Measurements from ENCODE around the gene C2orf68.

The C2orf68 gene

GRCh38 chr2:85590950-85591349 lies 20.9 kb downstream of the C2orf68 start:
- Histone ChIP-seq H3K27me3 (ENCODE audit: insufficient read depth, low read length) (no peaks in the 10 kb centered on the region), H3K4me1 (ENCODE audit: control insufficient read depth, insufficient read depth, low read length, unreplicated experiment) (peaks cover 45% of the 10 kb centered on the region), H2AFZ (ENCODE audit: low read length, unreplicated experiment) (no peak overlapping the region), H3K4me3 (ENCODE audit: low read depth, low read length) (no peak overlapping the region; the same call in 1 of the 2 replicates), H3K27ac (ENCODE audit: low read depth, low read length) (peak overlapping the region; percentile 86), H3K36me3 (ENCODE audit: insufficient read depth, low read length) (no peaks in the 10 kb centered on the region), H3K79me2 (ENCODE audit: control insufficient read depth, insufficient read depth, low read length, unreplicated experiment) (peaks cover 20% of the 10 kb centered on the region)

DNA sequence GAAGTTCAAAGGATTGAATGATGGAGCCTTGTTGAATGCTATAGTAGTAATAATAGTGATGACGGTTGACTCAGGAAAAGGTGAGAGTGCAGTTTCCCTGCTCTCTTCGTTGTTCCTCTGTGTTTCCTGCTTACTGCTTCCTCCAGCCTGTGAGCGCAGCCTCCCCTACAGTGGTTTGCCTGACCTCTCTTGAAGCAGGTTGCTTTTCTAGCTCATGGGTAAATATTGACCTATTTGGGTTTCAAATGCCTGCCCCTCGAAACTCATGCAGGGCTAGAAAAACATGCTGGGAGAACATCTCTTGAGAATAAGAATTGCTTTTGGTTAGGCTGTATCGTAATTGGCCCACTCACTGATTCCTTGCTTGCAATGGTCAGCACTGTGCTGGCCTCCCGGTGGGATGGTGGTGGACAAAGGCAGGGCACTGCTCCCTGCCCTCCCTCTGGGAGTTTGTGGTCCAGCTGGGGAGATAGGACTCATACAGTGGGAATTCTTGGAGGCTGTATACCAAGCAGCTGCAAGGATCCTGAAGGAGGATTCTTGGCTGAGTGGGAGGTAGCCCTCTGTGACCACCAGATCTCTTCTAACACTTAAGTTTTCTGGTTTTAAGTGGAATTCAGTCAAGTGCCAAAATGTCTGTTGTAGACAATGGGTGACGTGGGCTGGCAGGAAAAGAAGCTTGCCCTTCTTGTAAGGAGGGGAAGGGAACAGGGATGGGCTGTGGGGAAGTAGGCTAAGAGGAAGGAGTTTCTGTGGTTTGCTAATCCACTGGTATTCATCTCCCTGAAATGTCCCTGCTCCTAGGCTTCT lies 21.7 kb downstream of the C2orf68 start:
- H3K27ac ChIP-seq (ENCODE audit: low read depth, low read length) = peak overlapping the region; percentile 86
- no peak overlapping the region for H3K4me3 ChIP-seq (ENCODE audit: low read depth, low read length)

GRCh38 chr2:85589181-85589580 lies 22.7 kb downstream of the C2orf68 start:
- peaks cover 9% of the 10 kb centered on the region for H3K79me2 ChIP-seq (ENCODE audit: control insufficient read depth, insufficient read depth, low read length, unreplicated experiment)
- no peak overlapping the region for H2AFZ ChIP-seq (ENCODE audit: low read length, unreplicated experiment)
- H3K27me3 ChIP-seq (ENCODE audit: insufficient read depth, low read length) = no peaks in the 10 kb centered on the region
- H3K27ac ChIP-seq (ENCODE audit: low read depth, low read length) = peak overlapping the region; percentile 86
- H3K4me1 ChIP-seq (ENCODE audit: control insufficient read depth, insufficient read depth, low read length, unreplicated experiment) = peaks cover 51% of the 10 kb centered on the region
- no peaks in the 10 kb centered on the region for H3K36me3 ChIP-seq (ENCODE audit: insufficient read depth, low read length)
- H3K4me3 ChIP-seq (ENCODE audit: low read depth, low read length) = no peak overlapping the region

More for the DNA sequence above, 21.7 kb downstream of the C2orf68 start:
- Histone ChIP-seq H3K36me3 (ENCODE audit: insufficient read depth, low read length) (no peaks in the 10 kb centered on the region), H2AFZ (ENCODE audit: low read length, unreplicated experiment) (no peak overlapping the region), H3K27me3 (ENCODE audit: insufficient read depth, low read length) (no peaks in the 10 kb centered on the region), H3K4me1 (ENCODE audit: control insufficient read depth, insufficient read depth, low read length, unreplicated experiment) (peaks cover 53% of the 10 kb centered on the region), H3K79me2 (ENCODE audit: control insufficient read depth, insufficient read depth, low read length, unreplicated experiment) (peaks cover 16% of the 10 kb centered on the region)

DNA sequence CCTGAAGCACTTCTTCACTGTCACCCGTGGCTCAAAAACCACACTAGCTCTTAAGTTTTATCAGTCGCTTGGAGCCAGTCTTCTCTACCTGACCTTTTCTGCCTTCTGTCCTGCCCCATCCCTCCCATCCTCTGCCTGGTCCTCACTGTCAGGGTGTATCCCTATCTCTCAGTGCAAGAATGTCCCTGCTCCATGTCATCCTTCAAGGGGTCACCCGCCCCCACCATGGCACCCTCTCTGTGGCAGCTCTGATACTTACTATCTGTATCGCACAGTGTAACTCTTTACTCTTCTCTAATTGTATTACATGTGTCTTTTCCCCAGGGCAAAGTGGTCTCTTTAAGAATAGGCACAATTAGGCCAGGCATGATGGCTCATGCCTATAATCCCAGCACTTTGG lies 23.2 kb downstream of the C2orf68 start:
- no peaks in the 10 kb centered on the region for H3K36me3 ChIP-seq (ENCODE audit: insufficient read depth, low read length)
- no peak overlapping the region for H2AFZ ChIP-seq (ENCODE audit: low read length, unreplicated experiment)
- peaks cover 12% of the 10 kb centered on the region for H3K79me2 ChIP-seq (ENCODE audit: control insufficient read depth, insufficient read depth, low read length, unreplicated experiment)
- peaks cover 53% of the 10 kb centered on the region for H3K4me1 ChIP-seq (ENCODE audit: control insufficient read depth, insufficient read depth, low read length, unreplicated experiment)
- H3K4me3 ChIP-seq (ENCODE audit: low read depth, low read length) = no peak overlapping the region
- no peak overlapping the region for H3K27ac ChIP-seq (ENCODE audit: low read depth, low read length)
- no peaks in the 10 kb centered on the region for H3K27me3 ChIP-seq (ENCODE audit: insufficient read depth, low read length)

GRCh38 chr2:85588236-85588635 lies 23.6 kb downstream of the C2orf68 start:
- no peak overlapping the region for H3K27ac ChIP-seq (ENCODE audit: low read depth, low read length)

DNA sequence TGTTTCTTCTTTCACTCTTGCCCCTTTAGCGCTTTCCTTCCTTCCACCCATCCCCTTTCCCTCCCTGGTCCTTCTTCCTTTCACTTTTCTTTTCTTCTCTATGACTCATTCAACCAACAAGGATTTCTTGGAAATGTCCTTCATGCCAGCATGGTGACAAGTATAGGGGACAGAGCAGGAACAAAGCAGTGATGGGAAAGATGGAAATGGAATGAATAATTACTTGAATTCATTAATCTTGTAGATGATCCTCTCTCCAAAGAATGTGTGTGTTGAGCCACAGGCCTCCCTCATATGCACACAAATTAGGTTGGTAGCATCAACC lies 26.1 kb downstream of the C2orf68 start:
- Histone ChIP-seq H3K79me2 (ENCODE audit: control insufficient read depth, insufficient read depth, low read length, unreplicated experiment) (peaks cover 8% of the 10 kb centered on the region), H2AFZ (ENCODE audit: low read length, unreplicated experiment) (no peak overlapping the region), H3K27ac (ENCODE audit: low read depth, low read length) (peak overlapping the region; percentile 64), H3K27me3 (ENCODE audit: insufficient read depth, low read length) (no peaks in the 10 kb centered on the region), H3K4me3 (ENCODE audit: low read depth, low read length) (peak overlapping the region; percentile 94), H3K36me3 (ENCODE audit: insufficient read depth, low read length) (no peaks in the 10 kb centered on the region), H3K4me1 (ENCODE audit: control insufficient read depth, insufficient read depth, low read length, unreplicated experiment) (peaks cover 47% of the 10 kb centered on the region)

More at GRCh38 chr2:85588236-85588635, 23.6 kb downstream of the C2orf68 start:
- Histone ChIP-seq H3K27me3 (ENCODE audit: insufficient read depth, low read length) (no peaks in the 10 kb centered on the region), H3K79me2 (ENCODE audit: control insufficient read depth, insufficient read depth, low read length, unreplicated experiment) (peaks cover 12% of the 10 kb centered on the region), H2AFZ (ENCODE audit: low read length, unreplicated experiment) (no peak overlapping the region), H3K4me1 (ENCODE audit: control insufficient read depth, insufficient read depth, low read length, unreplicated experiment) (peaks cover 55% of the 10 kb centered on the region), H3K4me3 (ENCODE audit: low read depth, low read length) (no peak overlapping the region), H3K36me3 (ENCODE audit: insufficient read depth, low read length) (no peaks in the 10 kb centered on the region)

DNA sequence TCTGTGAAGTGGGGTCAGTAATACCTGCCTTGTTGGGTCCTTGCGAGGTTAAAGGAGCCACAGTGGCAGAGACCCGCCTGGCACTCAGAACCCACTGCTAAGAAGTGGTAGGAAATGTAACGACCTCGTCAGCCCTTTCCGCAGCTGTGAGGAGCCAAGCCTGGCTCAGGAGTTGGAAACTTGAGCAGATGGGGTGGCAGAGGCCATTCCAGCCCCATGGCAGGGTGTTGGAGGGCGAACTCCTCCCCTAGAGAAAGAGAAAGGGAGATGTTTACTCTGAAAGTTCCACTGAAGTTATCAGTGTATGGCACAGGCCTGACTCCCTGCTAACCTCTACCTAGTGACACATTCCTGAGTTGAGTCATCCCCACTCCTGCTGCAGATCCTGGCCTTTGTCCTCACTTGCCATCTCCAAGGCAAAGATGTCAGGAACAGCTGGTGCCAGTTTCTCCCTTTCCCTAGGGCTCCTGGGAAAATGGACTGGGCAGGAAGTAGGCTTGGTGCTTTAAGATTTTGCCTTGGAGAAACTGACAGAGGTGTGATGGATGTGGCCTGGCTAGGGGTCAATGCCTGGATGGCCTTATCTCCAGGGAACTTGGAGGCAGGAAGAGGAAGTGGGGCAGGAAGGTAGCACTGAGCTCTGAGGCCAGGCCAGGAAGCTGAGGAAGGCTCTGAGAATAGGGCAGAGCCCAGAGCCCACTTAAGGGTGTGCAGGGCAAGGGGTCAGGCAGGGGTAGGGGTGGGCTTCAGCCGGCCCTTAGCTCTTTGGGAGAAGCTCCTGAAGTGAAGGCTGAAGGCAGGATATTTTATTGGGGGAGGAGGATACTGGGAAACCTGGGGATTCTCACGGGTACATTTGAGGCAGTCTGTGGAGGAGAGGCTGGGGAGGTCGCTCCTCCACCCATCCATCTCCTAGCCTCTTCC lies 26.7 kb downstream of the C2orf68 start:
- Histone ChIP-seq H3K4me3 (ENCODE audit: low read depth, low read length) (peak overlapping the region; percentile 94), H3K27me3 (ENCODE audit: insufficient read depth, low read length) (no peaks in the 10 kb centered on the region), H3K27ac (ENCODE audit: low read depth, low read length) (peak overlapping the region; percentile 64), H2AFZ (ENCODE audit: low read length, unreplicated experiment) (peak overlapping the region; percentile 84), H3K79me2 (ENCODE audit: control insufficient read depth, insufficient read depth, low read length, unreplicated experiment) (peaks cover 8% of the 10 kb centered on the region), H3K36me3 (ENCODE audit: insufficient read depth, low read length) (no peaks in the 10 kb centered on the region), H3K4me1 (ENCODE audit: control insufficient read depth, insufficient read depth, low read length, unreplicated experiment) (peaks cover 40% of the 10 kb centered on the region)

GRCh38 chr2:85584354-85584856 lies 27.5 kb downstream of the C2orf68 start, which contains the start of gene VAMP5:
Gene VAMP5, plus strand, starts transcription at chr2:85584431. Its CDS starts 60 bp downstream, at chr2:85584491.
- Histone ChIP-seq H2AFZ (ENCODE audit: low read length, unreplicated experiment) (peak within 1 kb of the TSS; percentile 84), H3K27ac (ENCODE audit: low read depth, low read length) (peak within 1 kb of the TSS; percentile 64), H3K27me3 (ENCODE audit: insufficient read depth, low read length) (no peaks in the 10 kb centered on the region), H3K36me3 (ENCODE audit: insufficient read depth, low read length) (no peaks in the 10 kb centered on the region), H3K4me1 (ENCODE audit: control insufficient read depth, insufficient read depth, low read length, unreplicated experiment) (peaks cover 33% of the 10 kb centered on the region), H3K79me2 (ENCODE audit: control insufficient read depth, insufficient read depth, low read length, unreplicated experiment) (peaks cover 8% of the 10 kb centered on the region), H3K4me3 (ENCODE audit: low read depth, low read length) (peak within 1 kb of the TSS; percentile 94)

- Histone ChIP-seq H3K4me1 (ENCODE audit: control insufficient read depth, insufficient read depth, low read length, unreplicated experiment) (peaks cover 30% of the 10 kb centered on the region), H3K79me2 (ENCODE audit: control insufficient read depth, insufficient read depth, low read length, unreplicated experiment) (peaks cover 8% of the 10 kb centered on the region), H3K36me3 (ENCODE audit: insufficient read depth, low read length) (no peaks in the 10 kb centered on the region), H3K4me3 (ENCODE audit: low read depth, low read length) (peak overlapping the region; percentile 94), H3K27me3 (ENCODE audit: insufficient read depth, low read length) (no peaks in the 10 kb centered on the region), H2AFZ (ENCODE audit: low read length, unreplicated experiment) (peak overlapping the region; percentile 61), H3K27ac (ENCODE audit: low read depth, low read length) (peak overlapping the region; percentile 64)
These were observed 28.1 kb downstream of the C2orf68 start for GRCh38 chr2:85583667-85584353.

GRCh38 chr2:85582492-85582891 lies 29.4 kb downstream of the C2orf68 start:
- Histone ChIP-seq H3K27ac (ENCODE audit: low read depth, low read length) (no peak overlapping the region), H3K4me1 (ENCODE audit: control insufficient read depth, insufficient read depth, low read length, unreplicated experiment) (peaks cover 23% of the 10 kb centered on the region), H3K4me3 (ENCODE audit: low read depth, low read length) (no peak overlapping the region), H3K27me3 (ENCODE audit: insufficient read depth, low read length) (no peaks in the 10 kb centered on the region), H2AFZ (ENCODE audit: low read length, unreplicated experiment) (no peak overlapping the region), H3K79me2 (ENCODE audit: control insufficient read depth, insufficient read depth, low read length, unreplicated experiment) (peaks cover 3% of the 10 kb centered on the region), H3K36me3 (ENCODE audit: insufficient read depth, low read length) (no peaks in the 10 kb centered on the region)
